Measurements from ENCODE around the gene DLGAP1.
A peak's percentile ranks its signal among the peaks of the same experiment; 100 is the strongest.
"Not testable (repeated sequence)": the region's sequence is repeated elsewhere in the genome, so short reads cannot be mapped to it uniquely, and the experiment has no call there.

DLGAP1 gene

DNA sequence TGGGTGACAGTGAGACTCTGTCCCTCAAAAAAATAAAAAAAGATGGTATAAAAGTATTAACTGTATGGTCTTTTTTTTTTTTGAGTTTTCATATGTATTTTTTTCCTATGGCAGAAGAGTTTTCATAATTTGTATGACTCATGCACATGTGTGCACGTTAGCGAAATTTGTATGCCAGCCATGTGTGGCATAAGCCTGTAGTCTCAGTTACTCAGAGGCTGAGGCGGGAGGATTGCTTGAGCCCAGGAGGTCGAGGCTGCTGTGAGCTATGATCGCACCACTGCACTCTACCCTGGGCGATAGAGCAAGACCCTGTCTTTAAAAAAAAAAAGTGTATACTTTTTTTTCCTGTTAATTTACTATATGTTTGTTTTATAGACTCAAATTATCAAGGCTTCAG is 844.3 kb downstream of the DLGAP1 start:
- DNase-seq = no peak

DNA sequence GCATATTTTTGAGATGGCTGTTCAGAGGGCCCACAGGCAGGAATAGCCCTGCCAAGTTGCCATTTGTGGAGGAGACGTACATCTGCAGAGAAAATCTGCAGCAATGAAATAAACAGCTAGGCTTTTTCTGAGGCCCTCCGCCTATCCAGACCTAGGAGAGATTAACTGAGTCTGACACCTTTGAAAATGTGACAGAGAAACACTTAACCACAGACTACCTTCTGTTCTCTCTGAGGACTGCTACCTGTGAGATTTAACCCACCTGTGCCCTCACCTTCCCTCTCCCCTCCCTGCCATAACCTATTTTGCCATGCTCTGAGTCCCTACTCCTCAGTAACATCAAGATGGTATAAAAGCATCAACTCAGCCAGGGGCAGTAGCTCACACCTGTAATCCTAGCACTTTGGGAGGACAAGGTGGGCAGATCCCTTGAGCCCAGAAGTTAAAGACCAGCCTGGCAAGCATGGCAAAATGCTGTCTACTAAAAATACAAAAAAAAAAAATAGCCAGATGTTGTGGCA is 844.9 kb downstream of the DLGAP1 start:
- no peak for DNase-seq

DNA sequence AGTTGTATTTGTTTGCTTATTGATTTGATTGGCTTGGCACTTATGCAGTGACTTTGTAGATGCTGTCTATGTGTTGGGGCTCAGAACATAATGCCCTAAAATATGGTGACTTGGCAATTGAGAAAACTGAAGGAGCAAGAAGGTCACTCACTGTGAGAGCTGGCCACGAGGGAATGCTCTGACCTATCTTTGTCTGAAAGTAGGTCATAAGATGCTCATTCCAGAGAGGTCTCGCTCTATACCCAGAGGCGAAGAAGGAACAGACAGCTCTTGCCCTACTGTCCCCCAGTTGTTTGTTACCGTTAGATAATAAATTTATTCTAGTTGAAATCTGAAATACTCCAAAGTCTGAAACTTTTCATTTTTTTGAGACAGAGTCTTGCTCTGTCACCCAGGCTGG is 846.6 kb downstream of the DLGAP1 start:
- no peak for DNase-seq

DNA sequence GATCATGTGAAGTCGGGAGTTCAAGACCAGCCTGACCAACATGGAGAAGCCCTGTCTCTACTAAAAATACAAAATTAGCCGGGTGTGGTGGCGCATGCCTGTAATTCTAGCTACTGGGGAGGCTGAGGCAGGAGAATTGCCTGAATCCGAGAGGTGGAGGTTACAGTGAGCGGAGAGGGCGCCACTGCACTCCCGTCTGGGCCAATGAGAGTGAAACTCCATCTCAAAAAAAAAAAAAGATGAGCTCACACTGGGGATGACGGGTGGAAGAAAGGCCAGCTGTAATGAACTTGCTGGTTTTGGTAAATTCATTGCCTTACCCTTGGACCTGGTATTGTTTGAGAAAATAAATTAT is 847.0 kb downstream of the DLGAP1 start:
- not testable (repeated sequence) for DNase-seq

DNA sequence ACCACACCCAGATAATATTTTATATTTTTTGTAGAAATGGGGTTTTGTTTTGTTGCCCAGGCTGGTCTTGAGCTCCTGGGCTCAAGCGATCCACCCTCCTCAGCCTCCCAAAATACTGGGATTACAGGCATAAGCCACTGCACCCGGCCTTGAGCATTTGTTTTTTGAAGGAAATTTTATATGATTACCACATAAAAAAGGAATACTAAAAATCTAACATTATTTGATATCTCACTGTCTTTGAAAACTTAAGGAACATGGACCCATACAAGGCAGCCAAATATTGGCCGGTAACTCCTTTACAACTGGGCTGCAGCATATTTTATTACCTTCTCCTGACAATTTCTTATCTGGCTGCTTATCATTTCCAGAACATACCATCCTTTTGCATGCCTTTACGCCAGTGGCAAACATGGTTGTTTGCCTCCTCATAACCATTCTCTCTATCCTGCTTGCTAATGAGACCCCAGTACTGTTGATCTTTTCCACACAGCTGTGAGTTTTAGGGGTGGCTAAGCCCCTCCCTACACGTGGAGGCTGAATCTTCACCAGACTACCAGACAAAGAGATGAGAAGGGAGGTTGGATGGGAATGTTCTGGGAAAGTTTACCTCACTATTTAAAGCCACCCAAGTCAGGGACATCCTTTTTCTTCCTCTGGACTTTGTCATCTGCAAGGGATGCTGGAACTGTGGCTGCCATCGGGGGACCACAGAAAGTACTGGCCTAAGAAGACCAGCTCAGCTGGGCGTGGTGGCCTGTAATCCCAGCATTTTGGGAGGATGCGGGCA is 847.6 kb downstream of the DLGAP1 start:
- no peak for DNase-seq

GRCh38 chr18:3606863-3607262 is 848.2 kb downstream of the DLGAP1 start:
- DNase-seq = not testable (repeated sequence)

DNA sequence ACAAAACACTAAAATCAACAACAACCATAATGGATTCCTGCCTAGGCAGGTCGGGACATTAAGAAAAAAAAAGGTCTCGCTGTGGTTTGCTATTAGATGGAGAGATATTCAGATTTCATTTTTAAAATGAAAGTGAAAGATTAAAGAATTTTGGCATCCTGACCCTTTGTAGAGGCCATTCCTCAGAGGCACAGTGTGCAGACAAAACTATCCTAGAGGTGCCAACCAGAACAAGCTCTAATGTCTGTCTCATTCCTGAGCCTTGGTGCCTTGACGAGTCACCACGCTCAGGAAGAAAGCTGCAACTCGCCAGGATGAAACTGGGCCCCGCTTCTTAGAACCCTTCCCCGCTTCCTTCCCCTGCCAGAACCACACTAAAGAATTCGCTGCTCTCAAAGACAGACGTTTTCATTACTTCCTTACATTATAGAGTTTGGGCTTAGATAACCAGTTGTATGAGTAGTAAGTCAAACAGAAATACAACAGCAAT is 849.1 kb downstream of the DLGAP1 start:
- DNase-seq = no peak

- DNase-seq = no peak
These were observed 849.6 kb downstream of the DLGAP1 start for GRCh38 chr18:3605486-3605952.

DNA sequence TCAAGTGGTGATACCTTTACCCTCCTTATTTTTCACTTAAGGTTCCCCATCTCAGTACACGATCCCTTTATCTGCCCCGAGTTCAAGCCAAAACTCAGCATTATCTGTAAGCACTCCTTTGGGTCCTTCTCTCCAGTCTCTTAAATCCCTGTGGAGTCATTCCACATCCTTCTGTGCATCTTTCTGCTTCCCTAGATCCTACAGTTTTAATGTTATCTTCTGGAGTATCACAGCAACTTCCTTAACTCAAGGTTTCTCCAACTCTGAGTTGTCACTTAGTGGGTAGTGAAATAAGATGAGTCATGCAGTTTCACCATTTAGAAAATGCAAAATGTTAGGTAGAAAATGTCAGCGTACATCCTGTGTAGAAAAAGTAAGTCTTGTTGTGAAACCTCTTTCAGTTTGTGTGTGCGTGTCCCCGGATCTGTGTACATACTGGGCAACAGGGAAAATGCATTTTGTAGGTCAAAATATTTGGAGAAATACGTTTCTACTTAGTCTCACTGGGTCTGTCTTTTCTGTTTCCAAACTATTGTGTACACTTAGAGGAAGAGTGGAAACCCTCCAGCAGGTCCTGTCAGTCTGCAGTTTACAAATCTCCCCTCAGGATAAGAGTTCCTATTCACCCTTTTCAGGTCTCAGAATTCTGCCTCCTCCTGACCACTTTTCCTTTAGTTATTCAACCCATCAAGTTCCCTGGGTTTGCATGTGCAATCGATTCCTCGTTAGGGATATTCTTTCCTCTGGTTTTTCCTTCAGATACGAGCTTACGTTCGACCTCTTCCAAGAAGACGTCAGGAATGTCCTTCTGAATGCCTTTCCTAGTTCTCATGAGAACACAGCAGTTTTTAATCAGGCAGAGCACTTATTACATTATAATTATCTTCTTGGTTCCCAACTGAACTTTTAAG is 850.4 kb downstream of the DLGAP1 start:
- no peak for DNase-seq

- DNase-seq = no peak
These were observed 850.9 kb downstream of the DLGAP1 start for GRCh38 chr18:3604235-3604497.

DNA sequence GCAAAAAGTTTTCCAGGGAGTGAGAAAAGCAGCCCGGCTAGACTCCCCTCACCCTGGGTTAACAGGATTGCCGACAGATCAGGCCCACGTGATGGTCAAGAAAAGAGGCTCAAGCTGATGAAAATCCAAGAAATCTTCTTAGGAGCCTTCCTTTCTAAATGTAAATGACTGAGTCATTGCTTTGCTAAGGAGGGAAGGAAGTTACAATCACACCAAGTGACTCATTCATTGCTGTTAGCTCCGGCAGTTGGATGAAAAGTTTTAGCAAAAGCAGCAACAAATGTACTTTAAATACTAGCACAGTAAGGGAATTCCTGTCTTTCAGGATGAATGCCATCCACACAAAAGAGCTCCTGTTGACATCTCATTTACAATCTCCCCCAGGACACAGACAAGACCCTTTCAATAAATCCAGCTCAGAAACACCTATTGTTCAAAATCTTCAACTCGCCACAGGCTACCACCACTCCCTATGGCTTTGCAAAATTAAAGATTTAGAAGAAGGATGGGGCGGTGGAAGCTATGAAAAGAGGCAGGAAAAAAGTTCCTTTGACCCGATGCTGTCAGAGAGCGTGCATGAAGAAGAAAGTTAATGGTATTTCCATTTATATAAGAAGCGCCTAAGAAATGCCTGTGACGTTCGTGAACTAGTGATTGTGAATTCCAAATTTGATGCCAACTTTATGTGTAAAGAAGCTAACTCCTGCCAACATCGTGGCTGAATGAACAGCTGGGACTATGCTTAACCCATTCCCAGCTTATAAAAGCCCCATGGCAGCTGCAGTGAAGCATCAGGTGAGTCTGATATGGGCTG is 851.5 kb downstream of the DLGAP1 start:
- peak; percentile 25 for DNase-seq

- DNase-seq = not testable (repeated sequence)
These were observed 853.9 kb downstream of the DLGAP1 start for GRCh38 chr18:3601106-3601755.

GRCh38 chr18:3599861-3600260 is 855.2 kb downstream of the DLGAP1 start:
- DNase-seq = no peak

DNA sequence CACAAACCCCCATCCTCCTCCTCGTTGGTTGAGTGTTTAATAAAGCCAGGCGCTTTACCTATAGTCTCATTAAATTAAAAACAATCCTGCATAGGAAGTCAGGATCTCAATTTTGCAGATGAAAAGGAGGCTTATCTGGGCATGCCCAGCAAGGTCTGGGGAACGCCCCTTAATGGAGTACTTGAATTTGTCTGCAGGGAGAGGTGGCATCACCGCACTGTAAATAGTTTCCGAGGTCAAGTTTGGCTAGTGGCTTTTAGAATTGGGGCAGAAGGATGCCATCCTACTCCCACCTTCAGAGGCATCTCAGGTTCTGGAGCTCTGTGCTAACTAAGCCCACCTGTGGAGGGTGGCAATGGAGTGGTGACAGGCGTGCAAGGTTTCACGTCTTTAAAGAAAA is 855.9 kb downstream of the DLGAP1 start:
- no peak for DNase-seq

DNA sequence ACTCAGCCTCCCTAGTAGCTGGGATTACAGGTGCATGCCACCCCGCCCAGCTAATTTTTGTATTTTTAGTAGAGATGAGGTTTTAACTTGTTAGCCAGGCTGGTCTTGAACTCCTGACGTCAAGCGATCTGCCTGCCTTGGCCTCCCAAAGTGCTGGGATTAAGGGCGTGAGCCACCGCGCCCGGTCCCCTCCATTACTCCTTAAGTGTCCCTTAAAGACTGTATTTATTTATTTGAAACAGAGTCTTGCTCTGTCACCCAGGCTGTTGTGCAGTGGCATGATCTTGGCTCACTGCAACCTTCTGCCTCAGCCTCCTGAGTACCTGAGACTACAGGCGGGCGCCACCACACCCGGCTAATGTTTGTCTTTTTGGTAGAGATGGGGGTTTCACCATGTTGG is 856.5 kb downstream of the DLGAP1 start:
- no peak for DNase-seq

GRCh38 chr18:3597409-3598357 is 857.4 kb downstream of the DLGAP1 start:
- DNase-seq = no peak

- no peak for DNase-seq
These were observed 858.3 kb downstream of the DLGAP1 start for GRCh38 chr18:3596637-3597384.

GRCh38 chr18:3596324-3596636 is 858.8 kb downstream of the DLGAP1 start:
- DNase-seq = no peak

GRCh38 chr18:3595369-3596273 is 859.5 kb downstream of the DLGAP1 start:
- DNase-seq = no peak
